PC-9 (cell line): Measurements from ENCODE around the gene GPR152. TPM values are rescaled to one million over a fixed set of nuclear protein-coding genes. Genes with fewer than 3 reads are reported as not detected.

Experiments
- BruUV-seq: library from RNA; stranded (reverse); fragments of 400-500 nt; replicated peaks from 2 replicates; lab custom pipeline; 2021; lab: Mats Ljungman, UMichigan
- CTCF ChIA-PET: fragments of 300-600 bp; sonication (Branson Sonifier 250); formaldehyde crosslinking; loops from one replicate; lab custom pipeline; 2022; ENCODE audit warnings: antibody characterized with exemption; lab: Charles Lee
- POLR2A ChIA-PET: fragments of 300-600 bp; sonication (Branson Sonifier 250); formaldehyde crosslinking; loops from one replicate; lab custom pipeline; 2022; ENCODE audit warnings: antibody characterized with exemption; ENCODE audit not compliant: unreplicated experiment; lab: Charles Lee
- DNase-seq, 2 experiments: peaks; one replicate each; pipeline versions ENCODE4 v3.0.0 to v3.0.0-alpha.2; 2015 to 2022; ENCODE audit warnings: mixed read lengths in 1 of 2
- H2AFZ ChIP-seq: fragments of 200-600 bp; sonication (generic); 2 replicates; pipeline ENCODE4 v1.8.1; 2017; ENCODE audit warnings: antibody characterized with exemption
- H3F3A ChIP-seq: fragments of 200-600 bp; sonication (generic); 2 replicates; pipeline ENCODE4 v1.8.1; 2017; ENCODE audit warnings: antibody characterized with exemption, mild to moderate bottlenecking, low read depth; ENCODE audit not compliant: insufficient read depth
- H3K27ac ChIP-seq: fragments of 200-600 bp; sonication (generic); 2 replicates; pipeline ENCODE4 v1.6.1; 2016; ENCODE audit warnings: mixed run types
- H3K27me3 ChIP-seq: fragments of 200-600 bp; sonication (generic); 2 replicates; pipeline ENCODE4 v1.6.1; 2016; ENCODE audit warnings: low read depth, mixed run types; ENCODE audit not compliant: insufficient read depth
- H3K36me3 ChIP-seq: fragments of 200-600 bp; sonication (generic); 2 replicates; pipeline ENCODE4 v1.6.1; 2016; ENCODE audit warnings: low read depth, mixed run types
- H3K4me1 ChIP-seq: fragments of 200-600 bp; sonication (generic); replicated peaks from 2 replicates; pipeline ENCODE4 v1.6.1; 2016; ENCODE audit warnings: mixed run types; ENCODE audit not compliant: insufficient read depth
- H3K4me2 ChIP-seq: fragments of 200-600 bp; sonication (generic); 2 replicates; pipeline ENCODE4 v1.6.1; 2017; ENCODE audit warnings: mixed run types
- H3K4me3 ChIP-seq: fragments of 200-600 bp; sonication (generic); 2 replicates; pipeline ENCODE4 v1.6.1; 2016; ENCODE audit warnings: mixed run types
- H3K79me2 ChIP-seq: fragments of 200-600 bp; sonication (generic); 2 replicates; pipeline ENCODE4 v1.6.1; 2017; ENCODE audit warnings: low read depth, mixed run types
- H3K9me2 ChIP-seq: fragments of 200-600 bp; sonication (generic); 2 replicates; pipeline ENCODE4 v1.8.1; 2017; ENCODE audit warnings: mild to moderate bottlenecking; ENCODE audit not compliant: insufficient read depth
- H3K9me3 ChIP-seq: fragments of 200-600 bp; sonication (generic); 2 replicates; pipeline ENCODE4 v1.8.1; 2016; ENCODE audit warnings: low read depth; ENCODE audit not compliant: insufficient read depth
- H4K20me1 ChIP-seq: fragments of 200-600 bp; sonication (generic); 2 replicates; pipeline ENCODE4 v1.8.1; 2017; ENCODE audit not compliant: insufficient read depth
- CTCF ChIP-seq: fragments of 200-600 bp; sonication (generic); conservative IDR thresholded peaks from 2 replicates; pipeline ENCODE4 v1.6.1; 2017; ENCODE audit warnings: mixed run types, antibody characterized with exemption, mild to moderate bottlenecking, moderate library complexity
- EZH2 ChIP-seq: fragments of 200-600 bp; sonication (generic); IDR thresholded peaks from 2 replicates; pipeline ENCODE4 v1.8.0; 2017; ENCODE audit warnings: antibody characterized with exemption, low read depth
- intact Hi-C: fragments of 100-400 bp; cut with micrococcal nuclease; formaldehyde crosslinking; loops from one replicate; pipeline ENCODE4 v1.10.0; 2022; ENCODE audit not compliant: unreplicated experiment
- total RNA-seq: library from RNA; stranded (reverse); gene quantifications from 2 replicates; pipeline ENCODE4 v1.2.3, GENCODE V29; 2021

Gene GPR152
- total RNA-seq, 1 experiment from 2014 or later: not detected

- CTCF ChIA-PET: interaction anchor here (0.6 kb wide), 2 partner anchors 232 to 620 kb away, joined by 5 to 8 read pairs; no protein-coding TSS in a partner anchor
- POLR2A ChIA-PET: interaction anchor here (0.7 kb wide), 1 partner anchor 23 kb away, joined by 3 read pairs; no protein-coding TSS in a partner anchor
- no peak overlapping the region for H2AFZ ChIP-seq
Observed at GRCh38 chr11:67418476-67419281, 33.9 kb downstream of the GPR152 start.

GRCh38 chr11:67417425-67417824 lies 35.1 kb downstream of the GPR152 start:
- Histone ChIP-seq H3K9me2 (no peaks in the 10 kb centered on the region), H4K20me1 (no peaks in the 10 kb centered on the region), H3K4me2 (no peak overlapping the region), H3K79me2 (no peaks in the 10 kb centered on the region), H3K9me3 (no peaks in the 10 kb centered on the region), H3K27ac (no peak overlapping the region), H3F3A (peaks cover 18% of the 10 kb centered on the region; the same call in 1 of the 2 replicates), H3K36me3 (no peaks in the 10 kb centered on the region), H3K27me3 (no peaks in the 10 kb centered on the region), H2AFZ (no peak overlapping the region), H3K4me1 (peaks cover 8% of the 10 kb centered on the region), H3K4me3 (no peak overlapping the region)
- ChIA-PET POLR2A (no interaction called here), CTCF (no interaction called here)
- no TSS peak for BruUV-seq
- TF ChIP-seq EZH2 (no peak), CTCF (no peak)
- intact Hi-C loops: no loop called here
- no peak for DNase-seq

More at GRCh38 chr11:67418476-67419281, 33.9 kb downstream of the GPR152 start:
- Histone ChIP-seq H3K4me2 (no peak overlapping the region), H3K79me2 (no peaks in the 10 kb centered on the region), H3K36me3 (no peaks in the 10 kb centered on the region), H3K9me2 (no peaks in the 10 kb centered on the region), H3K4me1 (peaks cover 17% of the 10 kb centered on the region), H3K4me3 (no peak overlapping the region), H3K27me3 (no peaks in the 10 kb centered on the region), H3K9me3 (no peaks in the 10 kb centered on the region), H4K20me1 (no peaks in the 10 kb centered on the region), H3K27ac (no peak overlapping the region), H3F3A (peaks cover 22% of the 10 kb centered on the region; the same call in 1 of the 2 replicates)
- intact Hi-C loops: no loop called here
- BruUV-seq: no TSS peak
- TF ChIP-seq EZH2: no peak
- no peak for TF ChIP-seq CTCF
- DNase-seq: peak in 1 of 2 experiments; percentile 50

- Histone ChIP-seq H3K4me1 (peaks cover 7% of the 10 kb centered on the region; the same call in 1 of the 2 replicates), H3K4me2 (no peak overlapping the region), H2AFZ (no peak overlapping the region), H3K36me3 (no peaks in the 10 kb centered on the region), H3K9me3 (no peaks in the 10 kb centered on the region), H3K79me2 (no peaks in the 10 kb centered on the region), H3K27me3 (no peaks in the 10 kb centered on the region), H3K4me3 (no peak overlapping the region), H3F3A (peaks cover 16% of the 10 kb centered on the region; the same call in 1 of the 2 replicates), H3K9me2 (no peaks in the 10 kb centered on the region), H3K27ac (no peak overlapping the region), H4K20me1 (no peaks in the 10 kb centered on the region)
- POLR2A ChIA-PET: no interaction called here
- CTCF ChIA-PET: no interaction called here
- DNase-seq: no peak
- no peak for TF ChIP-seq CTCF
- TF ChIP-seq EZH2: no peak
- no TSS peak for BruUV-seq
- intact Hi-C loops: no loop called here
Observed at GRCh38 chr11:67416416-67417335, 35.9 kb downstream of the GPR152 start.
